Stimulated activated CD8-positive, alpha-beta memory T cell treated with anti-CD3 and anti-CD28 coated beads, Interleukin-2, amount 100 ng/mL, for 48 hours (primary cell): ENCODE measurements around the gene TTC17.

Source experiments
- DNase-seq, 2 donors: peaks; one replicate each; pipeline ENCODE4 v3.0.0-alpha.2; 2020; ENCODE audit warnings: low read depth in 2 of 2

The TTC17 gene

DNA sequence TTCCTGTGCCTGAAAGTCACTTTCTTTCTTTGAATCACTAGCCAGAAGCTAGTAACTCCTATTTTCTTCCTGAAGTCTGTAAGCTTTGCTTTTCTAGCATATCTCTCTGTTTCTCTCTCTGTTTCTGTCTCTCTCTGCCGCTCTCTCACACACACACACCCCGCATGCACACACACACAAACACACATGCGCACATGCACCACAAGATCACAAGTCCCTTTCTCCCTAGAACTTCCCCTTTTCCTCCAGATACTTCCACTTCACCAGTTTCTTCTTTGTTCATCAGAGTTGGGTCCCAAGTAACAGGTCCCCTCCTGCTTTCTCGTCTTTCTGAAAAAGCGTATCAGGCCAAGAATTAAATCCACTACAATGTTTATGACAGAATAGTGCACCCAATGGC lies 173.3 kb downstream of the TTC17 start:
- DNase-seq: no peak

DNA sequence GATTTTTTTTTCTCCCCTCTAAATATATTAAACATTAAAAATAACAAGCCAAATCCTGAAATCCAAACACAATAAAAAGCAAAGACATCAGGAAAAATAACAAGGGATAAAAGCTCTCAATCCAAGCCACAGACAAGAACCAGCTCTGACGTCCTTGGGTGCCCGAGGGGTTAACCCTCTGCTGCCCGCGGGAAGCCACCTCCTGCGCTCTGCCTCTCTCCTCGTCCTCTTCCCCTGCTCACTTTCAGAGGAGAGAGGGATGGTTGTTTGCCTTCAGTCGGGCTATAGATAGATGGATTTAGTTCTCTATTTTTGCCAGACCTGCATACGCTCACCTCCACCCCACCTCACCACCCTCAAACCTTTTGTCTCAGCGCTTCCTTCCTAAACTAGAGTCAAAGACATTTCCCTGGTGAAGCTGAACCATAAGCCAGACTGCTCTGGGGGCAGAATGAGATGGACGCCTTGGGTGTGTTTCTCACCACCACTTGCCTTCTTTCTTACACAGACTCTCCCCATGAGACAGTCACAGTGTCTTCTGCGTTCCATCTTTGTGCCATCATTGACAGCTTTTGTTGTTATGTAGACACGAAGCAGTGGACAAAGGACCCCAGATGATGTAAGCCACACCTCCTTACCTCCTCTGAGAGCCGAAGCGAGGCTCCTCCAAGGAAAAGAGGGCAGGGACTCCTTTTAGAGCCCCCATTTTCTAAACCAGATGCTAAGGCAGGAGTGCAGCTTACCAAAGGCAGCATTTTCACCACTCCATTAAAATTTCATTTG lies 179.3 kb downstream of the TTC17 start:
- no peak for DNase-seq

DNA sequence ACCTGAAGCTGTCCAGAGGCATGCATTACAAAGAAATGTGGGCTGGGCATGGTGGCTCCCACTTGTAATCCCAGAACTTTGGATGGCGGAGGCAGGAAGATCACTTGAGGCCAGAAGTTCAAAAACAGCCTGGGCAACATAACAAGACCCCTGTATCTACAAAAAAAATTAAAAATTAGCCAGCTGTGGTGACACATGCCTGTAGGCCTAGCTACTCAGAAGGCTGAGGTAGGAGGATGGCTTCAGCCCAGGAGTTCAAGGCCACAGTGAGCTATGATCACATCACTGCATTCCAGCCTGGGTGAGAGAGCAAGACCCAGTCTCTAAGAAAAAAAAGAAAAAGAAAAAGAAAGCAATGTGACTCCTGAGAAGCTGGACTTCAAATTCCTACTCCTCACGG lies 183.3 kb downstream of the TTC17 start:
- DNase-seq: no peak

DNA sequence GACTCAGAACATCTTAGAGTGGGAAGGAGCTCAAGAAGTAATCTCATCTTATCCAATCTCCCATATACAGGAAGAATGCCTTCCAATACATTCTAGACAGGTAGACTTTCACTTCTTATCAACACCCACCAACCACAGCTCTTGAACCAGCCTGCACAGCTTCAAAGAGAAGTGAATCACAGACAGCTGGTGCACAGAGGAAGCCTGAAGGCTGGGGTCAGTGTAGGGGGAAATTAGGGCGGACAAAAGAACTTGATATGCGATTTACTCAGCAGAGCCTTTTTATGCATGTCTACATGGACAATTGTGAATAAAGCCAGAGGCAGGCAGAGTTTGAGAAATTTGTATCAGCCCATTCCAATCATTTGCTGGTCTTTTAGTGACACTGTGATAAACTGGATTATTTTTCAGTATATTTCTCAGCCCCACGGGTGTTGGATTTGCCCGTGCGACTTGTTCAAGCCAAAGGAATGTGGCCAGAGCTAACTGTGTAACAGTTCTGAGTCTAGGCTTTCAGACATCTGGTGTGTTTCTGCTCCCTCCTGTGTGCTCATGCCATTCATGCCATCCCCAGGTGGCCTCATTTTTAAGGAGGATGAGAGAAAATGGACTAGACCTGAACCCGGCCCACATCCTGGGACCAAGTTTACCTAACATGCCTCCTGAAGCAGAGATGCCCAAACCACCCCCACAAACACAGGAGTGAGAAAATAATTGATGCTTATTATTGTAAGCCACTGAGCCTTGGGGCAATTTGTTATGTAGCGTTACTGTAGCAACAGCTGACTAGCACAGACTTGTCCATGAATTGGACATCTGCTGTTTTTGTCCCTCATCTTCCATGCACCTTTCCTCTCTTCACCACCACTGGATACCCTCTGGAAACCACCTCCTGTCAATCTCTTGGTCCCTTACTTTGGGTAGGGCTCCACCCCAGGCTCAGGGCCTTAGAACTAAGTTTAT lies 184.3 kb downstream of the TTC17 start:
- no peak for DNase-seq
